SJCRH30 (cell line): ENCODE data around the gene FYN. TPM values are rescaled to one million over a fixed set of nuclear protein-coding genes. Genes with fewer than 3 reads are reported as not detected.

ENCODE experiments used
- DNase-seq, 2 experiments: peaks; one replicate each; pipeline ENCODE4 v3.0.0-alpha.2; 2015 to 2020
- H3K27ac ChIP-seq: fragments of 250-450 bp; sonication (Bioruptor Pico); 2 replicates; pipeline ENCODE4 v1.5.1; 2020; ENCODE audit warnings: mild to moderate bottlenecking, moderate library complexity
- H3K27me3 ChIP-seq: fragments of 250-450 bp; sonication (Bioruptor Pico); 2 replicates; pipeline ENCODE4 v1.5.1; 2020; ENCODE audit warnings: mild to moderate bottlenecking, moderate library complexity
- H3K36me3 ChIP-seq: fragments of 250-450 bp; sonication (Bioruptor Pico); 2 replicates; pipeline ENCODE4 v1.5.1; 2020; ENCODE audit warnings: mild to moderate bottlenecking, moderate library complexity
- H3K4me1 ChIP-seq: fragments of 250-450 bp; sonication (Bioruptor Pico); 2 replicates; pipeline ENCODE4 v1.5.1; 2020; ENCODE audit warnings: mild to moderate bottlenecking, moderate library complexity
- H3K4me3 ChIP-seq: fragments of 250-450 bp; sonication (Bioruptor Pico); 2 replicates; pipeline ENCODE4 v1.5.1; 2020; ENCODE audit warnings: mild to moderate bottlenecking, moderate library complexity
- H3K9me3 ChIP-seq: fragments of 250-450 bp; sonication (Bioruptor Pico); replicated peaks from 2 replicates; pipeline ENCODE4 v1.5.1; 2020; ENCODE audit warnings: mild to moderate bottlenecking, moderate library complexity
- total RNA-seq: library from RNA; depleted of rRNA; stranded (reverse); fragments of >200 nt; shearing (Covaris generic); gene quantifications from 2 replicates; pipeline ENCODE4 v1.2.3, GENCODE V29; 2014

The FYN gene
- total RNA-seq, 1 experiment from 2014 or later, result 57.1 TPM

DNA sequence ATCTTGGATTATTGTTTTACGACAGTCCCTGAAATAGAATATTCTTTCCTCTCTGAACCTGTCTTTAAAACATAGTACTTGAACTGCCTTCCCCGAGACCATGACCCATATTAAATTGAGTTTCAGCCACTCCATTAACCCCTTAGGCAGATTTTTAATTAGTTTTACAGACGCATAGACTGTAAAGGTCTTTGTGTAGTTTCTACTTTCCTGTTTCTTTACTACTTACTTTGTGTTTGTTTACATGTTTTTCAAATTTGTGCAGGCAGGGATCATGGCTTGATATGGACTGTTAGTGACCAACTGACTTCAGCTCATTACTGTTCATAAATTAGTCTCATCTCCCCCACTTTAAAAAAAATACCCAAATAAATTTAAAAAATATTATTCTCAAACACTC lies 53.8 kb downstream of the FYN start:
- no peaks in the 10 kb centered on the region for H3K9me3 ChIP-seq
- peaks cover 11% of the 10 kb centered on the region; the same call in 1 of the 2 replicates for H3K4me1 ChIP-seq
- peaks cover 3% of the 10 kb centered on the region; the same call in 1 of the 2 replicates for H3K36me3 ChIP-seq
- H3K27ac ChIP-seq, result no peak overlapping the region
- H3K4me3 ChIP-seq, result no peak overlapping the region
- DNase-seq, result no peak
- no peaks in the 10 kb centered on the region for H3K27me3 ChIP-seq

DNA sequence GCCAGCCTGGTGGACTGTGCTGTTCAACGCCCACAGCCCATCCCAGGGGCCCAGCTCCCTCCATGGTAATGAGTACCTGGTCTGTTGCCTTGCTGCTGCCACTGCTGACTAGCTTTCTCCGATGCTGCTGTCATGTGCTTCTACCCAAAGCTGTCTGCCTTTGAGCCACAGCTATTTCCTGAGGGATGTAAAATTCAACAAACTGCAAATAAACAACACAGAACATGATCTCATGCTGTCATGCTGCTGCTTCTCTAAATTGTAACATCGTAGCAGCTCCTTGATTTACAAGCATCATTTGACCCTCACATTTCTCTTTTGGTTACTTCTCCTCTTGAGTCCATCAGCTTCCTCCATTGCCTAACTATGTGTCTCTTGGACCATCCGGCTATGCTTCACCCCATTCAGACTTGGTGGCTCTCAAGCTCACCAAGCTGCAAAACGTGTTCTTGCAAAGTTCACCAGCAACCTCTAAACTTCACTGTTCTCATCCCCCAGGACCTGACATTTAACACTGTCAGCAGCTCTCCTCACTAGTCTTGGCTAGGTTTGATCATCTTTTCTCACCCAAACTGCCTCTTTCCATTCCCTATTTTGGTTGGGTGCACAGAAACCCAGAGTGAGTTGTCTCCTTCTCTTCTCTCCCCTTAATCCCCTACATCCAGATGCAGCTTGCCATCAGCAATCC lies 54.6 kb downstream of the FYN start:
- H3K4me1 ChIP-seq, result peaks cover 3% of the 10 kb centered on the region; the same call in 1 of the 2 replicates
- no peak for DNase-seq
- H3K36me3 ChIP-seq, result peaks cover 3% of the 10 kb centered on the region; the same call in 1 of the 2 replicates
- no peak overlapping the region for H3K27ac ChIP-seq
- H3K27me3 ChIP-seq, result no peaks in the 10 kb centered on the region
- no peaks in the 10 kb centered on the region for H3K9me3 ChIP-seq
- no peak overlapping the region for H3K4me3 ChIP-seq

- no peak for DNase-seq
- Histone ChIP-seq H3K4me3 (no peak overlapping the region), H3K27ac (no peak overlapping the region), H3K4me1 (no peaks in the 10 kb centered on the region), H3K36me3 (peaks cover 6% of the 10 kb centered on the region; the same call in 1 of the 2 replicates), H3K9me3 (no peaks in the 10 kb centered on the region), H3K27me3 (no peaks in the 10 kb centered on the region)
Measured at GRCh38 chr6:111817451-111818120, 55.7 kb downstream of the FYN start.

DNA sequence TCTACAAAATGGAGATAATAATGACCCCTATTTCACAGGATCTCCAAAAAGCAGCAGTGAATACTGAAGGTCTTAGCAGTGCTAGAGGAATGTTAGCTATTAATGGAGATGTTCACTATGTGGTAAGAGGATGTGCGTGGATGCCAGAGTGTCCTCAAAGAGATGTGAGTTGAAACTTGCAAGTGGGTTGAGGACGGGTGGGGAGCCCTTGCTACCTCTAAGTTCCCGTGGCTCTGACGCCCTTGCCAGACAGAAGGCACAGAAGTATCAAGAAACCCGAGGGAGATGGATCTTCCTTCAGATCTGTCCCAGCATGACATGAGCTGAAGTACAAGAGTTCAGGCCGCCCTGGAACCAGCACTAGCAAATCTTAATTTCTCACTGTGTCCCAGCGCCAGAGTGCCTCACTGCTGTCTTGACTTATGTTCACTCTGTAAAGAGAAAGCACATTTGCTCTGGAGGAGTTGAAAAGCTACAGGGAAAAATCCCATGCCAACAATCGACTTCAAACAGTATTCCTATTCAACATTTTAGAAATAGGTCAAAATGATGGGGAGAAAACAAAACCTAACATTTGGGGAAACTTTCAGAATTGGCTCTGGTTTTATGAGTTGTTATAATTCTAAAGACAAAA lies 59.5 kb downstream of the FYN start:
- Histone ChIP-seq H3K4me3 (no peak overlapping the region), H3K27me3 (no peaks in the 10 kb centered on the region), H3K4me1 (0 out of 2 replicates have a peak, but pooled peaks cover 7% of the 10 kb centered on the region), H3K9me3 (no peaks in the 10 kb centered on the region), H3K36me3 (peaks cover 3% of the 10 kb centered on the region; the same call in 1 of the 2 replicates), H3K27ac (no peak overlapping the region)
- no peak for DNase-seq

- DNase-seq, result no peak
- no peak overlapping the region for H3K27ac ChIP-seq
- H3K4me1 ChIP-seq, result 0 out of 2 replicates have a peak, but pooled peaks cover 7% of the 10 kb centered on the region
Measured at GRCh38 chr6:111813237-111813636, 60.0 kb downstream of the FYN start.

DNA sequence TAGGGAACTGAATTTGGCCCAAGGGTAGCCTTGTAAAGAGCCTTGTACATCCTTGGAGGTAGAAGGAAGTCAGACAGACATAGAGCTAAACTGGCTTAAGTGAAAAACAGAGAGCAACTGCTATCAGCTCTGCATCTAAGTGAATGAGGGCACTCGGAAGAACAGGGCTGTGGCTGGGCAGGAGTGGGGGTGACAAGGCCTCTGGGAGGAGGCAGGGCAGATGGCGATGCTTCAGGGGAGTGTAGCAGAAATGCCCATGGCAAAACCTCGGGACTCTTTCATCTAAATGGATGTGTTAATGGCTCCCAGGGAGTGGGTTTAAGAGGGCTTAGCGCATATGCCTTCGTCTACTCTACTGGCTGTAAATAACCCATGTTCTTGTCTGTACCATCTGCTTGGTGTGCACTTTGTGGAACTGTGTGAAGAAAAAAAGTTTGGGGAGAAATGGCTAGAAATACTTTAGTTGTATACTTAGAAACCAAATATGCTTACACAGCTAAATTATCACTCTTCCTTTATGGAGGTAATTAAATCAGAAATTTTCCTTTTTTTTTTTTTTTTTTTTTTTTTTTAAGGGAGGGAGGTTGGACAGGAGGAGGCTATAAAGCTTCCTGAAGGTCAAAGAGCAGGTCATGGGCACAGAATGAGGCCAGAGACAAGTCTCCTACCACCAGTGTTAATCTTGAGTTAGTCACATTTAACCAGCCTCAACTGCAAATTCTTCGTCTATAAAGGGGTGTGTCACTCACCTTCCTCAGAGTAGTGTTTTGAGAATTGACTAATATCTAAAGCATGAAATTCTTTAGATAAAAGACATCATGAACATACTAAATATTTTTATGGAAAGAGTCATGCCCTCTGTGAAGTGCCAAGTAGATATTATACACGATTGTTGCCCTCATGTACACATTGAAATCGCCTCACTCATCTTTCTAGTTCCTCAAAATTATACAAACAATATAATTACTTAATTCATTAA lies 60.9 kb downstream of the FYN start:
- Histone ChIP-seq H3K4me1 (0 out of 2 replicates have a peak, but pooled peaks cover 7% of the 10 kb centered on the region), H3K27ac (no peak overlapping the region), H3K36me3 (peaks cover 3% of the 10 kb centered on the region; the same call in 1 of the 2 replicates), H3K9me3 (no peaks in the 10 kb centered on the region), H3K4me3 (no peak overlapping the region), H3K27me3 (no peaks in the 10 kb centered on the region)
- DNase-seq, result no peak

More at GRCh38 chr6:111813237-111813636, 60.0 kb downstream of the FYN start:
- H3K36me3 ChIP-seq, result peaks cover 3% of the 10 kb centered on the region; the same call in 1 of the 2 replicates
- no peak overlapping the region for H3K4me3 ChIP-seq
- H3K9me3 ChIP-seq, result no peaks in the 10 kb centered on the region
- H3K27me3 ChIP-seq, result no peaks in the 10 kb centered on the region

DNA sequence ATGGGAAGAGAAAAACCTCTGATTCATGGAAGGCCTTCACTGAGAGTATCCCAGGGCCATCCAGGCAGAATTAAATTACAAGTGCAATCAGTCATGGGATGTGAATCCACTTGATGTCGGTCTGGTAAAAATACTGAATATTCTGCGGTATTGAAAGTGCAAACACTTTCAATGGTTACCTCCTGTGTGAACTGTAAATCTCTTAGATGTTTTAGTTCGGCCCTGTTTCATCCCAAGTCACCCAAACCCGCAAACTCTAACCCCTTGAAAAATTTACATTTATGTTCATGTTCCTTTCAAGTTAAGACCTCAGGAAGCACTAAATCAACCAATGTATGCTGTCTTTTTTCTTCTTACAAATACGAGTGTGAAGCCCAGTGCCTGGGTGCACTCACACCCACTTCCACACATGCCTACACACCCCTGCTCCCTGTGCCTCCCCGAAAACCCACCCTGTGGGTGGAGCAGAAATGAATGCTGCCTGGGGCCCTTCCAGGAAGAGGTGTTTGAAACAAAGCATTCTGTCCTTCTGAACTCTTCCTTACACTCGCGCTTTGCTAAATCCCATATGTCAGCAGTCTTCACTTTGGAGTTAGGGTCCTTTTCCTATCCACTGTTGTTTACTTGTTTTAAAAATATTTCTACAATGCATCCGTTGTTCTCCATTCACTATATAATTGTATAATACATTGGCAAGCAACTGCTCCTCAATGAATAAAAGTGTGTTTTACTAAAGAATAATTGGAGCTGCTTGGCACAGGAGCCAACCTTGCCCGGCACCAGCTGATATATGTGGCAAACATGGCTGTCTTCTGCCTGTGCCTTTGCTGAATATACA lies 62.7 kb downstream of the FYN start:
- no peaks in the 10 kb centered on the region for H3K27me3 ChIP-seq
- no peak overlapping the region for H3K4me3 ChIP-seq
- peaks cover 3% of the 10 kb centered on the region; the same call in 1 of the 2 replicates for H3K36me3 ChIP-seq
- no peaks in the 10 kb centered on the region for H3K9me3 ChIP-seq
- DNase-seq, result no peak
- H3K27ac ChIP-seq, result no peak overlapping the region
- peaks cover 7% of the 10 kb centered on the region; the same call in 1 of the 2 replicates for H3K4me1 ChIP-seq

GRCh38 chr6:111809766-111810165 lies 63.5 kb downstream of the FYN start:
- Histone ChIP-seq H3K36me3 (peaks cover 3% of the 10 kb centered on the region; the same call in 1 of the 2 replicates), H3K4me3 (no peak overlapping the region), H3K4me1 (peaks cover 7% of the 10 kb centered on the region; the same call in 1 of the 2 replicates), H3K9me3 (no peaks in the 10 kb centered on the region), H3K27me3 (no peaks in the 10 kb centered on the region), H3K27ac (no peak overlapping the region; the same call in 1 of the 2 replicates)
- DNase-seq, result no peak

GRCh38 chr6:111809264-111809663 lies 64.0 kb downstream of the FYN start:
- peak; percentile 30 to 66 for DNase-seq
- H3K27ac ChIP-seq, result peak overlapping the region; percentile 15
- no peaks in the 10 kb centered on the region for H3K27me3 ChIP-seq
- no peak overlapping the region for H3K4me3 ChIP-seq
- no peaks in the 10 kb centered on the region for H3K9me3 ChIP-seq
- peaks cover 3% of the 10 kb centered on the region; the same call in 1 of the 2 replicates for H3K36me3 ChIP-seq
- H3K4me1 ChIP-seq, result peaks cover 7% of the 10 kb centered on the region; the same call in 1 of the 2 replicates

DNA sequence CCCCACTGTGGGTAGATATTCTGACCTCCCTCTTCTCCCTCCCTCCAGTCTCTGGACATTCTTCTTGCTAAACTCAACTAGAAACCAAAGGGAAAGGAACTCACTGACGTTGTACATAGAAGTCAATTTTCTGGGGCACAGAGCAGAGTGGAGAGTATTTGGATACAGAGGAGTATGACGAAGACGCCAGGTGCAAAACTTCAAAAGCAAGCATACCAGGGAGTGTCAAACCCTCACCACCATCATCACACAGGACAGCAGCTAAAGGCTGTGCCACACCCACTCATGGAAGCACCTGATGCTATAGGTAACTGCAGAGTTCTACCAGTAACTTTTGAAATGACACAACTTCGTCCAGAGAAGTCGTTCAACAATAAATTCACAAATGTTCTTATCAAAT lies 64.8 kb downstream of the FYN start:
- Histone ChIP-seq H3K9me3 (no peaks in the 10 kb centered on the region), H3K4me3 (no peak overlapping the region), H3K27me3 (no peaks in the 10 kb centered on the region), H3K4me1 (peaks cover 7% of the 10 kb centered on the region; the same call in 1 of the 2 replicates), H3K36me3 (peaks cover 3% of the 10 kb centered on the region; the same call in 1 of the 2 replicates), H3K27ac (no peak overlapping the region)
- DNase-seq, result no peak

- Histone ChIP-seq H3K27ac (no peak overlapping the region), H3K4me3 (no peak overlapping the region), H3K27me3 (no peaks in the 10 kb centered on the region), H3K36me3 (no peaks in the 10 kb centered on the region; the same call in 1 of the 2 replicates), H3K9me3 (no peaks in the 10 kb centered on the region), H3K4me1 (peaks cover 7% of the 10 kb centered on the region; the same call in 1 of the 2 replicates)
- no peak for DNase-seq
Measured at GRCh38 chr6:111806561-111807497, 66.4 kb downstream of the FYN start.

DNA sequence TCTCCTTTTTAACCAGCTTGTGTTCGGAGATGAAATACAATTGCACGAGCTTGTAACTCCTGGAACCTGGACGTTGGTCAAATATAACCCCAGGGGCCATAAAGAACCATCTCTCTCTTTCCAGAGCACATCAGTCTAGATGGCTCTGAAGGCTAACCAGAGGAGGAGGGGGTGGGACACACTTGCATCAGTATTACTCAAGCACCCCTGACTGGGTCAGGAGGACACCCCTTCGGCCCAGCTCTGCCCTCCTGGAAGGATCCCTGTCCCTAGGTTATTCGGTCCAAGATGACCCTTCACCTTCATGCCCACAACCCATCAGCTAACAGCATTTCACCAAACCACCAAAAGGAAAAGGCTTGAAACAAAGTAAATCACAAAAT lies 67.1 kb downstream of the FYN start:
- DNase-seq, result no peak
- Histone ChIP-seq H3K36me3 (no peaks in the 10 kb centered on the region; the same call in 1 of the 2 replicates), H3K4me1 (peaks cover 7% of the 10 kb centered on the region; the same call in 1 of the 2 replicates), H3K4me3 (no peak overlapping the region), H3K27me3 (no peaks in the 10 kb centered on the region), H3K9me3 (no peaks in the 10 kb centered on the region), H3K27ac (no peak overlapping the region)
